Colonic mucosa (tissue), 4 donors: ENCODE data around the gene OSBP2. TPM values are rescaled to one million over a fixed set of nuclear protein-coding genes. Genes with fewer than 3 reads are reported as not detected.

Source experiments
- DNase-seq: peaks from one replicate; pipeline ENCODE4 v3.0.0-alpha.2; 2020
- H3K27ac ChIP-seq: fragments of 200-600 bp; one replicate; pipeline ENCODE4 v1.8.0; 2021
- H3K27me3 ChIP-seq: fragments of 200-600 bp; one replicate; pipeline ENCODE4 v1.8.0; 2021
- H3K36me3 ChIP-seq: fragments of 200-600 bp; one replicate; pipeline ENCODE4 v1.8.0; 2021
- H3K4me1 ChIP-seq: fragments of 200-600 bp; one replicate; pipeline ENCODE4 v1.8.0; 2021; ENCODE audit warnings: mild to moderate bottlenecking
- H3K4me3 ChIP-seq: fragments of 200-600 bp; one replicate; pipeline ENCODE4 v1.8.0; 2021
- H3K9ac ChIP-seq, 2 donors: one replicate each; pipeline ENCODE4 v1.7.0; 2013; ENCODE audit warnings: control low read depth in 2 of 2, low read depth in 2 of 2, low read length in 2 of 2
- H3K9me3 ChIP-seq: fragments of 200-600 bp; one replicate; pipeline ENCODE4 v1.8.0; 2021
- CTCF ChIP-seq: fragments of 200-600 bp; IDR thresholded peaks from one replicate; pipeline ENCODE4 v1.8.0; 2022; ENCODE audit warnings: antibody characterized with exemption, mild to moderate bottlenecking
- intact Hi-C: fragments of 100-400 bp; cut with DNase I; formaldehyde crosslinking; loops from one replicate; pipeline ENCODE4 v1.14.1; 2022
- total RNA-seq, 2 donors: library from RNA; stranded (reverse); fragmentation: NEBNext Ultra II Directional in 1 of 2; extraction: Animal tissue kit (Norgen Biotek cat#: 25700) in 1 of 2; gene quantifications; one replicate each; pipeline ENCODE4 v1.2.1, GENCODE V29; 2021
- donor health status: healthy.
- donor health status: DM: no; HTN: no; CAD: no.
- donor health status: DM: no; HTN: no; CAD: no.

OSBP2 gene
- total RNA-seq, 2 donors from 2014 or later = 3.2 to 4.3 TPM

- intact Hi-C loops = loop anchor here (10.0 kb wide), 1 partner anchor 286 kb away; the partner anchor contains the start of gene SLC35E4
- Histone ChIP-seq H3K27me3 (no peaks in the 10 kb centered on the region), H3K4me3 (no peak overlapping the region), H3K27ac (no peak overlapping the region), H3K36me3 (no peaks in the 10 kb centered on the region), H3K9me3 (no peaks in the 10 kb centered on the region), H3K4me1 (no peaks in the 10 kb centered on the region), H3K9ac (no peak overlapping the region)
- TF ChIP-seq CTCF = peak; percentile 87
- DNase-seq = peak; percentile 84
These were observed 225.7 kb downstream of the OSBP2 start for GRCh38 chr22:30920407-30920806.

- Histone ChIP-seq H3K4me1 (no peaks in the 10 kb centered on the region), H3K27me3 (no peaks in the 10 kb centered on the region), H3K36me3 (no peaks in the 10 kb centered on the region), H3K27ac (no peak overlapping the region), H3K4me3 (no peak overlapping the region), H3K9ac (peak overlapping the region in 1 of 2 donors; percentile 47), H3K9me3 (no peaks in the 10 kb centered on the region)
- no peak for TF ChIP-seq CTCF
- DNase-seq = no peak
- intact Hi-C loops = loop anchor here (10.0 kb wide), 1 partner anchor 286 kb away; the partner anchor contains the start of gene SLC35E4
These were observed 226.4 kb downstream of the OSBP2 start for GRCh38 chr22:30921108-30921507.

DNA sequence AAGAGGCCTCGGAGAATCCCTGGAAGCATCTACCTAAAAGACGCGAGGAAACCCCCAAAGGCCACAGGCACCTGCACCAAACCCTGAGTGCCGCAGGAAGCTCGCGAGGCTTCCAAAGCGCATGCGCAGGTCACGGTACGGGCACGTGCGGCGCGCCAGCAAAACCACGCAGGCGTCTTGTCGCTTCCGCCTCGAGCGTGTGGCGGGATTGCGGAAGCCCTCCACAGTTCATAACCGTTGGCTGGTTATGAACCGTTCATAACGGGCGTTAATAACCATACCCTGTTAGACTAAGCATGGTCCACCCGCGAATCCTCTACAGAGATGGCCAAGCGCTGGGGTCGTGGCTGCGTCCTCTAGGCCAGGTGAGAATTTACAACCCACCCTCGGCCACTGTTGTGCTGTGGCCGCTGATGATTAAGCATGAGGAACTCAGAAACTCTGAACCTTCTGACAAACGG lies 227.5 kb downstream of the OSBP2 start:
- peak; percentile 67 for DNase-seq
- Histone ChIP-seq H3K27ac (no peak overlapping the region), H3K9ac (no peak overlapping the region), H3K27me3 (no peaks in the 10 kb centered on the region), H3K4me1 (no peaks in the 10 kb centered on the region), H3K4me3 (peak overlapping the region; percentile 30), H3K9me3 (no peaks in the 10 kb centered on the region), H3K36me3 (no peaks in the 10 kb centered on the region)
- TF ChIP-seq CTCF = no peak
- intact Hi-C loops = loop anchor here (10.0 kb wide), 1 partner anchor 287 kb away; the partner anchor contains the start of gene SLC35E4

DNA sequence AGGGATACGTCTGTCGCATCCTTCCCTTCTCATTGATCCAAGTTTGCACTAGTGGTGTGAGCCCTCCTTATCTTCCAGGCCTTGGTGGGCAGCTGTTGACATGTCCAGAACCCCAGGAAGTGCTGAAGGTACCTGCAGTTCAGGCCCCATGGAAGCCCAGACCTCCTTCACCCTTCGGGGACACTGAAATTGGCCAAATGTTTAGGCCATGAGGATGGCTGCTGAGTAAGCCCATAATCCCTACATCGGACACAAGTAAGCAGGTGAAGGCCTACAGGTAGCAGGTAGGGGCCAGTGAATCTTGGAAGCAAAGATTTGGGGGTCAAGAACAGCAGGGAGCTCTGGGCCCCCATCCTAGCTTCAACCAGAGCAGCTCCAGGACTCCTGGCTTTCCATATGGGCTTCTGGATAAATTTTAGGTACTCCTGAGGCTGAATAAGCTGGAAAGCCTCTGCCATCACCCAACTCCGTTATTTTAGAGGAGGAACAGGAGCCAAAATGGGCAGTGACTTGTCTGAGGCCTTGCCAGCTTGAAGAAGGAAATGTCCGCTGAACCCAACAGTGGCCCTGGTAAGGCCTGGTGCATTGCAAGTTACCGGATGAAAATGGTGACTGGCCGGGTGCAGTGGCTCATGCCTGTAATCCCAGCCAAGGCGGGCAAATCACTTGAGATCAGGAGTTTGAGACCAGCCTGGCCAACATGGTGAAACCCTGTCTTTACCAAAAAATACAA lies 228.7 kb downstream of the OSBP2 start:
- intact Hi-C loops = loop anchor here (10.0 kb wide), 1 partner anchor 289 kb away; the partner anchor contains the start of gene SLC35E4
- Histone ChIP-seq H3K36me3 (no peaks in the 10 kb centered on the region), H3K9me3 (no peaks in the 10 kb centered on the region), H3K4me3 (no peak overlapping the region), H3K9ac (no peak overlapping the region), H3K27me3 (no peaks in the 10 kb centered on the region), H3K4me1 (no peaks in the 10 kb centered on the region), H3K27ac (no peak overlapping the region)
- no peak for DNase-seq
- TF ChIP-seq CTCF = no peak

DNA sequence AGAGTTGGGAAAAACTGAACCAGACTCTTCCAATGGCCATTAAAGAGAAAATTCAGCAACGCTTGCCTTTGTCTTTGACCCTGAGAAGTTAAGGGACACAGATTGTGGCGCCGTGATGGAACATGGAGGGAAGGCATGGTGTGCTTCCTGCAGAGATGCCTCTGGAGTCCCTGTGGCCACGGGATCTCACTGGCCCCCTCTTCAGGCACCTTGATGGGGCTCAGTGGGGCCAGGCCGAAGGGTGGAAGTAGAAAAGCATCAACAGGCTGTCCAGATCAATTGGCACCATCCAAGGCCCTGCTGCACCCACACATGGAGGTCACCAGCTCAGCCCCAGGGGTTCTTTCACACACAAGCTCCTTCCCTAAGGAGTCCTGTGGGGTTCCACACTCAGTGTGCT lies 231.0 kb downstream of the OSBP2 start:
- no peaks in the 10 kb centered on the region for H3K9me3 ChIP-seq
- TF ChIP-seq CTCF = no peak
- no peak for DNase-seq
- intact Hi-C loops = loop anchor here (10.0 kb wide), 1 partner anchor 291 kb away; the partner anchor contains the start of gene SLC35E4
- no peak overlapping the region for H3K4me3 ChIP-seq
- no peak overlapping the region for H3K27ac ChIP-seq
- H3K9ac ChIP-seq = no peak overlapping the region
- no peaks in the 10 kb centered on the region for H3K4me1 ChIP-seq
- H3K36me3 ChIP-seq = no peaks in the 10 kb centered on the region
- H3K27me3 ChIP-seq = no peaks in the 10 kb centered on the region
